ENCODE results near the gene LYSMD2. TPM values are rescaled to one million over a fixed set of nuclear protein-coding genes. Genes with fewer than 3 reads are reported as not detected.

Gene LYSMD2
- total RNA-seq, 3 donors from 2014 or later (not counting 1 experiment from before 2014, with no cell fraction given) = 8.1 to 13.6 (median 8.6) TPM

- DNase-seq = peak in 1 of 2 donors; percentile 41
- H3K4me1 Mint-ChIP-seq = no peaks in the 10 kb centered on the region
- WGBS (ENCODE audit: insufficient coverage) = 92% methylated on average over 2 of the region's 2 CpGs
Measured at GRCh38 chr15:51688863-51689262, 48.6 kb downstream of the LYSMD2 start.

GRCh38 chr15:51687565-51687964 is 49.9 kb downstream of the LYSMD2 start:
- H3K36me3 Mint-ChIP-seq = no peaks in the 10 kb centered on the region
- no peaks in the 10 kb centered on the region for H3K9me3 Mint-ChIP-seq
- no peak for DNase-seq
- WGBS (ENCODE audit: insufficient coverage) = 0% methylated on average over 1 of the region's 1 CpG
- Histone ChIP-seq H3K27me3 (ENCODE audit: control insufficient read depth, insufficient read depth, low read length) (peaks cover 15% of the 10 kb centered on the region), H3K4me3 (ENCODE audit: low read length) (no peak overlapping the region), H3K27ac (ENCODE audit: low read length) (no peak overlapping the region), H3K36me3 (ENCODE audit: control insufficient read depth, insufficient read depth, low read length) (no peaks in the 10 kb centered on the region), H3K4me1 (ENCODE audit: control insufficient read depth, insufficient read depth, low read length) (no peaks in the 10 kb centered on the region), H3K9me3 (ENCODE audit: control insufficient read depth, insufficient read depth, low read length) (no peaks in the 10 kb centered on the region)
- H3K27ac Mint-ChIP-seq = no peak overlapping the region
- no peaks in the 10 kb centered on the region for H3K4me1 Mint-ChIP-seq
- no peak for ATAC-seq
- intact Hi-C loops (cut with micrococcal nuclease) = no loop called here
- H3K27me3 Mint-ChIP-seq (ENCODE audit: low read depth in 2 of 2) = peaks cover 32 to 60% of the 10 kb centered on the region in 2 donors
- TF ChIP-seq CTCF (IDR thresholded peaks at IDR 0.05) = no peak
- no peak overlapping the region for H3K4me3 Mint-ChIP-seq

More at GRCh38 chr15:51688863-51689262, 48.6 kb downstream of the LYSMD2 start:
- H3K36me3 ChIP-seq (ENCODE audit: control insufficient read depth, insufficient read depth, low read length) = no peaks in the 10 kb centered on the region
- peaks cover 35 to 57% of the 10 kb centered on the region in 2 donors for H3K27me3 Mint-ChIP-seq (ENCODE audit: low read depth in 2 of 2)
- no peaks in the 10 kb centered on the region for H3K9me3 ChIP-seq (ENCODE audit: control insufficient read depth, insufficient read depth, low read length)
- TF ChIP-seq CTCF (IDR thresholded peaks at IDR 0.05) = no peak
- H3K9me3 Mint-ChIP-seq = no peaks in the 10 kb centered on the region
- no peak overlapping the region for H3K4me3 Mint-ChIP-seq
- H3K4me3 ChIP-seq (ENCODE audit: low read length) = no peak overlapping the region
- no peak overlapping the region for H3K27ac ChIP-seq (ENCODE audit: low read length)
- no peak for ATAC-seq
- peaks cover 10% of the 10 kb centered on the region for H3K27me3 ChIP-seq (ENCODE audit: control insufficient read depth, insufficient read depth, low read length)
- H3K36me3 Mint-ChIP-seq = no peaks in the 10 kb centered on the region
- intact Hi-C loops (cut with micrococcal nuclease) = loop anchor here (1.0 kb wide), 1 partner anchor 46 kb away; no protein-coding TSS in a partner anchor
- no peak overlapping the region for H3K27ac Mint-ChIP-seq
- H3K4me1 ChIP-seq (ENCODE audit: control insufficient read depth, insufficient read depth, low read length) = no peaks in the 10 kb centered on the region

DNA sequence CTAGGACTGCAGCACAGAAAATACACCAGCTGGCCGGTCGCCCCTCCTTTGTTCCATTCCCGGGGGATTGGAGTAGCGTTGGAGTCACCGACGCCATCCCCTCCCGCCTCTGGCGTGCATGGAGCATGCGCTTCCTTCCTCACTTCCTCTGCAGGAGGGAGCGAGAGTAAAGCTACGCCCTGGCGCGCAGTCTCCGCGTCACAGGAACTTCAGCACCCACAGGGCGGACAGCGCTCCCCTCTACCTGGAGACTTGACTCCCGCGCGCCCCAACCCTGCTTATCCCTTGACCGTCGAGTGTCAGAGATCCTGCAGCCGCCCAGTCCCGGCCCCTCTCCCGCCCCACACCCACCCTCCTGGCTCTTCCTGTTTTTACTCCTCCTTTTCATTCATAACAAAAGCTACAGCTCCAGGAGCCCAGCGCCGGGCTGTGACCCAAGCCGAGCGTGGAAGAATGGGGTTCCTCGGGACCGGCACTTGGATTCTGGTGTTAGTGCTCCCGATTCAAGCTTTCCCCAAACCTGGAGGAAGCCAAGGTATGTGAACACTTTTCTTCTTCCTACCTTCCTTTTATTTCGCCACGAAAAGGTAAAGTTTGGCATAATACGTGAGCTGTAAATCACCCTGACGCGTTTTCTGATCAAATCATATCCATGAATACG is 56.0 kb downstream of the LYSMD2 start, which contains the start of gene SCG3:
Gene SCG3 (plus strand): TSS at position 201 of the 661 bp plus-strand sequence. CDS start 253 bp downstream, at position 454.
- no peaks in the 10 kb centered on the region for H3K9me3 ChIP-seq (ENCODE audit: control insufficient read depth, insufficient read depth, low read length)
- Mint-ChIP-seq H3K27me3 (ENCODE audit: low read depth in 2 of 2) (peaks cover 39 to 60% of the 10 kb centered on the region in 2 donors), H3K4me3 (no peak within 1 kb of the TSS), H3K9me3 (no peaks in the 10 kb centered on the region), H3K36me3 (no peaks in the 10 kb centered on the region), H3K27ac (no peak within 1 kb of the TSS), H3K4me1 (peaks cover 0 to 8% of the 10 kb centered on the region in 2 donors)
- no peaks in the 10 kb centered on the region for H3K36me3 ChIP-seq (ENCODE audit: control insufficient read depth, insufficient read depth, low read length)
- DNase-seq (peak; percentile 50 to 72), ATAC-seq (peak; percentile 66 to 88 (median 87))
- no peak for TF ChIP-seq CTCF (IDR thresholded peaks at IDR 0.05)
- no peak within 1 kb of the TSS for H3K27ac ChIP-seq (ENCODE audit: low read length)
- intact Hi-C loops (cut with micrococcal nuclease) = no loop called here
- H3K4me3 ChIP-seq (ENCODE audit: low read length) = no peak within 1 kb of the TSS
- 8% methylated on average over 38 of the region's 38 CpGs for WGBS (ENCODE audit: insufficient coverage)
- peaks cover 6% of the 10 kb centered on the region for H3K4me1 ChIP-seq (ENCODE audit: control insufficient read depth, insufficient read depth, low read length)
- peaks cover 13% of the 10 kb centered on the region for H3K27me3 ChIP-seq (ENCODE audit: control insufficient read depth, insufficient read depth, low read length)
